HG03045 (cell line): ENCODE results near the gene MACROD2.

Experiments
- ATAC-seq: cut with Tn5 transposase; IDR thresholded peaks from one replicate; pipeline ENCODE4 v1.9.1; 2021; ENCODE audit warnings: mild to moderate bottlenecking, moderate library complexity; ENCODE audit not compliant: unreplicated experiment

Gene MACROD2

DNA sequence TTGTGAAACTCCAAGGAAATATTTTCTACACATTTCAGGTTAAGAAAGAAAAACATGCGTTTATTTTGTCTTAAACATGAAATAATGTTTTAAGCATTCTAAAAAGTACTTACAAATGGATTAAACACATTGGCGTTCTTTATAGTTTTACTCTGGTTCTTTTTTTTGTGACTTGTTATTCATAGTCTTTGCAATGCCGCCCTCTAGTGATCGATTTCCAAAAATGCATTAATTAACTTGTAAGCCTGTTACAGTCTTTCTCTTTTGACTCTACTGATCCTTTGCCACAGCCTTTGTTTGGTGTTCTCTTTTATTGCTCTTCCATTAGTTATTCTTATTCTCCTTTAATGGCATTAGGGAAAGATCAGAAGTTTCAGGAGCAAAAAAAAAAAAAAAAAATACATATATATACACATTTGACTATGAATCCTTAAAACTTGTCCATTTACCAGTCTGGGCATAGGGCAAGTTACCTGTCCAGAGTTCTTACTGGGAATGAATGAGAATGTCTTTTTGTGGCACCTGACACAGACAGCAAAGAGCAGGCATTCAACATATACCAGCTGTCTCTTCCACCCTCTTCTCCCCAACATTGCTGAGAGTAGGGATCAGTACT, 59.9 kb downstream of the MACROD2 start:
- no peak for ATAC-seq

DNA sequence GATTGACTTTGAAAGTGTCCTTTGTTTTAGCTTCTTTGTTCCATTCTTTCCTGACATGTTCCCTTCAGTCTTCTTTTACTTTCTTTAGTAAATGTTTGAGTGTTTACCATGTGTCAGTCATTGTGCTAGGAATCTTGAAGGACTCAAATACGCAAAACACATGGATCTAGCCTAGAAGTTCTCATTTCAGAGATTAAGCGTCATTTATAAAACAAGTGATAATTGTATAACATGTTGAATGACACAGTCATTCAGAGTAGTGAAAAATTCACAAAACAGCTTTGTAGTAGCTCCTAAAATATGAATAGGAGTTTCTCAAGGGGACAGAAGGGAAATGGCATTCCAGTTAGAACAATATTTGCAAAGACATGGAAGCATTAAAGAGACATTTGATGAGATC, 66.9 kb downstream of the MACROD2 start:
- no peak for ATAC-seq

GRCh38 chr20:14062786-14063185, 67.5 kb downstream of the MACROD2 start:
- ATAC-seq: no peak

DNA sequence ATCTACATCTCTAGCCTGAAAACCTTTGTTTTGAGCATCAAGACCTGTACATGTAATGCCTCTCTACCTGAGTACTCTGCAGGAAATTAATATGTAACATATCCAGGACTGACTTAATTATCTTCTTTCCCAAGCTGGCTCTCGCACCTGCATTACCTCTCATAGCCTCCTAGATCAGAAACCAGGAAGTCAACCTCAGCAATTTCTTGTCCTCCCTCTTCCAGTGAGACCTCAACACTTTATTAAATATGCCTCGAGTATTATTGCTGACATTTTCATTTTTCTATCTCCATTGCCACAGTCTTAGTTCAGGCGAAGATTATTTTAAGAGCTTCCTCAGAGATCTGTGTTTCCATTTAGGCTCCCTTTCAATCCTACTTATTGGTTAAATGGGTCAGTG, 69.0 kb downstream of the MACROD2 start:
- ATAC-seq: no peak

- ATAC-seq: no peak
These were observed 69.6 kb downstream of the MACROD2 start for GRCh38 chr20:14064921-14065320.

DNA sequence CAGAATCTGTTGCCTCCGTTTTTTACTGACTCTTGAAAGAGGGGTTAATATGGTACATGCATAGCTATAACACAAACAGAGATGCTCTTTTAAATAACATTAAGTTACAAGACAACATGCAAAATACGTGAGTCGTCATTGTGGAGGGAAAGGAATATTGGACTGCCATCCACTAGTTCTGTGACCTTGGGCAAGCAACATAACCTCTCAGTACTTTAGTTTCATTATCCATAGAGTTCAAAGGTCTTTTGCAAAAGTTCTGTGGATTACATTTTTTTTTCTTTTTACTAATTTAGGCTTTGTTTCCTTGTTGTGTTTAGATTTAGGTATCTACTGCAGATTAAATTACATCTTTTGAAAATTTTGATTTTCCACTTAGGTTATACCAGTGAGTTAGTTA, 70.5 kb downstream of the MACROD2 start:
- ATAC-seq: no peak

DNA sequence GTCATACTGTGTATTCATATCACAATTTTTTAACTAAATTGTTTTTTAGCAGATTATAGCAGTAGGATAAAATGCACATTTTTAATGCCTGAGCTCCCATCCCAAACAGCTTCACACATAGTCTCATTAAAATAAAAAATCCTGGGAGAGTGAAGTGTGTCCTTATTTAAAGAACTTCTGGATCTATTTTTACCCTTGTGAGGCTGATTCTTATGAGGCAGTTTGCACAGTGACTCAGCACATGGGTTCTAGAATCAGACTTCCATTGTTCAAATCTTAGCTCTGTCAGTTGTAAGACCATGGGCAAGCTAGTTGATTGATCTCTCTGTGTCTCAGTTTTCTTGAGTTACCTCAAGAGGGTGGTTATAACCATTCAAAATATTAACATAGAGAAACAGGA, 72.3 kb downstream of the MACROD2 start:
- no peak for ATAC-seq

DNA sequence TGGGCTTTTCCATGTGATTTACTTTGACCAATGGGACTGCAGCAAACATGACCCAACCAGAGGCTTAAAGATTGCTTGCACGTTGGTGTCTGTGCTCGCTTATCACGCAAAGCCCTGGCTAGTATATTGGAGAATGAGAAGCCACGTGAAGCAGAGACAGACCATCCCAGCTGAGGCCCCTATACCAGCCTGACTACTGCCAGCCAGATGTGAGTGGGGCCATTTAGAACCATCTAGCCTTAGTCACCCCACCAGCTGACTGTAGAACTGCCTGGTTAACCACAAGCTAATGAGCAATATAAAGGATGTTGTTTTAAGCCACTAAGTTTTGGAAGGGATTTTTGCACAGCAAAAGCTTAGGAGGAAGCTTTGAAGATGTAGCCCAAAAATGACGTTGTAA, 74.5 kb downstream of the MACROD2 start:
- no peak for ATAC-seq

- ATAC-seq: no peak
These were observed 98.3 kb downstream of the MACROD2 start for GRCh38 chr20:14093652-14094051.

GRCh38 chr20:14098261-14098660, 102.9 kb downstream of the MACROD2 start:
- no peak for ATAC-seq

DNA sequence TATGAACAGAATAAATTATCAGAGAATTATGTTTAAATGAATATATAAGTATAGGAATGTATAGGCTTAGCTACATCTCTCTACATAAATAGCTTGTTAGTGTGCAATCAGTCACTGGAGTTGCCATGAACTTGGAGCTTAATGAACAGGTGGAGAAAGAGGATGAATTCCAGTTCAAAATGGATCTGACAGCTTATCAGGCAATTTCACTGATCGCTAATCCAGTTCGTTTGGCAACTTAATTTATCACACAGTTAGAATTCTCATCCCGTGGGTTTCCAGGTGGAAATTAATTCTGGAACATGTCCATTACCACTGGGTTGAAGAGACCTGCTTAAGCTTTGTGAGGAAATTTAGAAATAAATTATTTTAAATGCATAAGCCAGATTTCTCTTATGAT, 118.1 kb downstream of the MACROD2 start:
- ATAC-seq: no peak

GRCh38 chr20:14114065-14114704, 118.9 kb downstream of the MACROD2 start:
- ATAC-seq: no peak

GRCh38 chr20:14116037-14116436, 120.7 kb downstream of the MACROD2 start:
- ATAC-seq: no peak

DNA sequence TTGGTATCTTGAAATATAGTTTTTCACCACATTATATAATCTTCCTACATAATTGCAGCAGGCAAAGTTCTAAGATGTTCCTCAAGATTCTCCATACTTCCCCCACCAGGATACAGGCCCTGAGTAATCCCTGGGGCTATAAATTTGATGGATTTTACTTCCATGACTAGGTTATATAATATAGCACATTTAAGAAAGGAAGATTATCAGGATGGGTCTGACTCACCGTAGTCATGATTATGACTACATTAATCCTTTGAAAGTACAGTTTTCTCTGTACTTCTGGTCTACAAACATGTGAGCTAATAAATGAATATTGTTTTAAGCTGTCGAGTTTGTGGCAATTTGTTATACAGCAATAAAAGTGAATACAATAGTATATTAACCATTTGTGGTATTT, 122.5 kb downstream of the MACROD2 start:
- no peak for ATAC-seq

DNA sequence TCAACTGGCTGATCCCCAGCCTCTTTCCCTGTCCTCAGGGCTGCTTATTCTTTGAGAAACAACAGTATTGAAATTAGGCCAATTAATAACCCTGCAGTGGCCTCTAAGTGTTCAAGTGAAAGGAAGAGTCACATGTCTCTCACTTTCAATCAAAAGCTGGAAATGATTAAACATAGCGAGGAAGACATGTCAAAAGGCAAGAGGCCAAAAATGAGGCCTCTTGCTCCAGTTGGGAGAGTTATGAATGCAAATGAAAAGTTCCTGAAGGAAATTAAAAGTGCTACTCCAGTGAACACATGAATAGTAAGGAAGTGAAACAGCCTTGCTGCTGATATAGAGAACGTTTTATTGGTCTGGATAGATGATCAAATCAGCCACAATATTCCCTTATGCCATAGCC, 131.5 kb downstream of the MACROD2 start:
- no peak for ATAC-seq

DNA sequence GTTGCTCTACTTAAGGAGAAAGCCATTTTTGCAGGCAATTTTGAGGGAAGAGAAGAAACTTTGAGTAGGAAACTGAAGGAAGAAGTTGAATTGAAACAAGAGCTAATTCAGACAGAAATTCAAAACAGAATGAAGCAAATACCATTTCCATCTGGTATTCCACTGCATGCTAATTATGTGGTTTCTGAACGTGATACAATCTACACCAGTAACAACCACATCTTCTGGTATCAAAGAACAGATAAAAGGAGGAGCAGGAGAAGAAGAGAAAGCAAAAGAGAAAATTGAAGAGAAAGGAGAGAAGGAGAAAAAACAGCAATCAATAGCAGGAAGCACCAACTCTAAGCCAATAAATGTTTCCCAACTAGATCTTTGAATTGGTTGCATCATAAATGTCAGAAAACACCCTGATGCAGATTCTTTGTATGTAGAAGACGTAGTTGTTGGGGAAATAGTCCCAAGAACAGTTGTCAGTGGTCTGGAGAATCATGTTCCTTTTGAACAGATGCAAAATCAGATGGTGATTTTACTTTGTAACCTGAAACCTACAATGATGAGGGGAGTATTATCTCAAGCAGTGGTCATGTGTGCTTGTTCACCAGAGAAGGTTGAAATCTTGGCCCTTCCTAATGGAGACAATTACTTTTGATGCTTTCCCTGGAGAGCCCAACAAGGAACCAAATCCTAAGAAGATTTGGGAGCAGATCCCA, 132.4 kb downstream of the MACROD2 start:
- no peak for ATAC-seq

- no peak for ATAC-seq
These were observed 138.7 kb downstream of the MACROD2 start for GRCh38 chr20:14134004-14134403.

DNA sequence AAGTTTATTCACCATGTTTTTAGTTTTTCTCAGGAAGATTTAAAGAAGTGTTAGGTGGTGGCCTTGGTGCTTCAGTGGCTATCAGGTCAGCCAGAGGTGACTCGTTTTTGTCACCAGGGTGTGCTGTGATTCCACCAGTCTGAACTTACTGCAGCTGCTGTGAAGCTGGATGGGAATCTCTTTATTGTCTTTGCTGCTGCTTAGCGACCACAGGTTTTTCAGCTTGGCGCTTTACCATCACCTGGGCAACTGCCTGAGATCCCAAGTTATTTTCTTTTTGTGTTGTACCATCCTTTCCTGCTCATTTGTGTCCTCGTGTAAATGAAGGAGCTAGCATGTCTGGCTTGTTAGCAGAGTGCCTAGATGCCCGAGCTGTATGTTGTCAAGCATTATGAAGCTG, 146.9 kb downstream of the MACROD2 start:
- ATAC-seq: no peak

GRCh38 chr20:14142964-14143627, 147.8 kb downstream of the MACROD2 start:
- no peak for ATAC-seq

DNA sequence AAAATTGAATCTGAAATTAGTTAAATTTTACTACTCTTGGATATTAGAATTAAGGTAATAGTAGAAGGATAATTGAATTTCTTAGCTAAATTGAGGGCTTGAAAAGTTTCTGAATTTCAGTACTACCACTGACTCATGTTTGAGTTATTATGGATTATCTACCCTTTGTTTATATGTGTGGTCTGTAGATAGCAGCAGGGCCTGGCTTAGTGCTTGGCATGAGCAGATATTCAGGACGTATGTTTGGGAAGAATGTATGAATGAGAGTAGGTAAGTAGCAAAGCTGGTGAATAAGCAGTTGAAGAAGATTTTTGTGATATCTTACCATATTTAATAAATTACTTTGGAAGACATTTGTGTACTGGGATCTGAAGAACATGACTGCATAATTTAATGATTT, 152.7 kb downstream of the MACROD2 start:
- no peak for ATAC-seq

- no peak for ATAC-seq
These were observed 160.0 kb downstream of the MACROD2 start for GRCh38 chr20:14155361-14155760.

DNA sequence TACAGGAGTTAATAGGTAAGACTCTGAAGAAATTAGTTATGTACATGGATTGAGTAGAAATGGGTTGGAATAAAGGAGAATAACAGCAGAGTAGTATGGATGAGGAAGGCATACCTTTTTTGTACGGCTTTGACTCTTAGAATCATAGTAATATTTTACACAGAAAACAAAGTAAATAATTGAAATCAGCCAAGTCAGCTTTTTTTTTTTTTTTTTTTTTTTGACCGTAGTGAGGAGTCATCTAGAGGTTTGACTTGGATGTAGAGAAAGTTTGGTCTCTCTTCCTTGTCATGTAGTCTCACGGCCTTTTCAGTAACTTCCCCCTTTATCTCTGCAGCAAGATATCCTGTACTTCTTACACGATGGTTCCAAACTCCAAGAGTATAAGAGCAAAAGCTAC, 183.2 kb downstream of the MACROD2 start:
- no peak for ATAC-seq
